ENCODE measurements around the gene FAM204A. TPM values are rescaled to one million over a fixed set of nuclear protein-coding genes. Genes with fewer than 3 reads are reported as not detected.

Gene FAM204A
- total and polyA plus RNA-seq, 2 donors, result 63.2 to 68.7 TPM

- DNase-seq (ENCODE audit: low read depth in 6 of 9, low spot score in 9 of 9), result no peak
- Histone ChIP-seq H3K36me3 (ENCODE audit: control insufficient read depth in 2 of 2, insufficient read depth in 2 of 2, low read length in 1 of 2) (no peaks in the 10 kb centered on the region), H3K27me3 (ENCODE audit: control insufficient read depth in 2 of 2, insufficient read depth in 1 of 2, low read length in 1 of 2) (peaks cover 0 to 2% of the 10 kb centered on the region in 2 donors), H3K9me3 (ENCODE audit: control insufficient read depth in 2 of 2, insufficient read depth in 1 of 2, low read length in 1 of 2) (peaks cover 0 to 5% of the 10 kb centered on the region in 2 donors), H3K4me1 (ENCODE audit: control insufficient read depth in 2 of 2, insufficient read depth in 2 of 2, low read length in 2 of 2) (no peaks in the 10 kb centered on the region), H3K27ac (ENCODE audit: low read depth in 1 of 2, low read length in 1 of 2) (no peak overlapping the region), H3K4me3 (ENCODE audit: low read length in 2 of 2) (no peak overlapping the region)
- 95% methylated on average over 2 of the region's 2 CpGs for WGBS
Observed at GRCh38 chr10:118277871-118278270, 64.3 kb downstream of the FAM204A start.

GRCh38 chr10:118276727-118277126 lies 65.4 kb downstream of the FAM204A start:
- H3K27ac ChIP-seq (ENCODE audit: low read depth in 1 of 2, low read length in 1 of 2), result no peak overlapping the region
- H3K9me3 ChIP-seq (ENCODE audit: control insufficient read depth in 2 of 2, insufficient read depth in 1 of 2, low read length in 1 of 2), result peaks cover 0 to 5% of the 10 kb centered on the region in 2 donors
- H3K4me1 ChIP-seq (ENCODE audit: control insufficient read depth in 2 of 2, insufficient read depth in 2 of 2, low read length in 2 of 2), result no peaks in the 10 kb centered on the region
- DNase-seq (ENCODE audit: low read depth in 6 of 9, low spot score in 9 of 9), result no peak
- 83% methylated on average over 2 of the region's 2 CpGs for WGBS
- H3K36me3 ChIP-seq (ENCODE audit: control insufficient read depth in 2 of 2, insufficient read depth in 2 of 2, low read length in 1 of 2), result no peaks in the 10 kb centered on the region
- peaks cover 0 to 12% of the 10 kb centered on the region in 2 donors for H3K27me3 ChIP-seq (ENCODE audit: control insufficient read depth in 2 of 2, insufficient read depth in 1 of 2, low read length in 1 of 2)
- no peak overlapping the region for H3K4me3 ChIP-seq (ENCODE audit: low read length in 2 of 2)

- DNase-seq (ENCODE audit: low read depth in 6 of 9, low spot score in 9 of 9), result no peak
- H3K27ac ChIP-seq (ENCODE audit: low read depth in 1 of 2, low read length in 1 of 2), result no peak overlapping the region
Observed at GRCh38 chr10:118276204-118276603, 65.9 kb downstream of the FAM204A start.

GRCh38 chr10:118273662-118274061 lies 68.5 kb downstream of the FAM204A start:
- H3K4me1 ChIP-seq (ENCODE audit: control insufficient read depth in 2 of 2, insufficient read depth in 2 of 2, low read length in 2 of 2), result no peaks in the 10 kb centered on the region

More at GRCh38 chr10:118276204-118276603, 65.9 kb downstream of the FAM204A start:
- no peak overlapping the region for H3K4me3 ChIP-seq (ENCODE audit: low read length in 2 of 2)
- peaks cover 0 to 5% of the 10 kb centered on the region in 2 donors for H3K9me3 ChIP-seq (ENCODE audit: control insufficient read depth in 2 of 2, insufficient read depth in 1 of 2, low read length in 1 of 2)
- no peaks in the 10 kb centered on the region for H3K36me3 ChIP-seq (ENCODE audit: control insufficient read depth in 2 of 2, insufficient read depth in 2 of 2, low read length in 1 of 2)
- H3K4me1 ChIP-seq (ENCODE audit: control insufficient read depth in 2 of 2, insufficient read depth in 2 of 2, low read length in 2 of 2), result no peaks in the 10 kb centered on the region
- peaks cover 0 to 17% of the 10 kb centered on the region in 2 donors for H3K27me3 ChIP-seq (ENCODE audit: control insufficient read depth in 2 of 2, insufficient read depth in 1 of 2, low read length in 1 of 2)

DNA sequence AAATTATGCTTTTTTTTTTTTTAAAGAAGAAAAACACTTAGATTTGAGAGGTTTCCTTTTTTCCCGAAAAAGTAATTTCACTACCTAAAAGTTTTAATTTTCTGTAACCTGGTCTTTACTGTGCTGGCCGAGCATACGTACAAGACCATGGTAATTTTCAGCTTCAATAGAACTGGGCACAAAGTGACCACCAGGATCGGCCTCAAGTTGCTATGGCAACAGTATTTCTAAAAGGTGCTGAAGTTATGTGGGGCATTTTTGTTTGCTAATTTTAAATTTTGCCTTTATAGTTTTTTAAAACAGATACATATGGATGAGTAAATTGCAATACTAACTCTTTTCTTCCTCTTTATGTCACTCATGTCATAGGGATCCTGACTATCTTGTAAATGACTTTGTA lies 69.4 kb downstream of the FAM204A start:
- Histone ChIP-seq H3K4me1 (ENCODE audit: control insufficient read depth in 2 of 2, insufficient read depth in 2 of 2, low read length in 2 of 2) (no peaks in the 10 kb centered on the region), H3K27me3 (ENCODE audit: control insufficient read depth in 2 of 2, insufficient read depth in 1 of 2, low read length in 1 of 2) (peaks cover 0 to 21% of the 10 kb centered on the region in 2 donors), H3K4me3 (ENCODE audit: low read length in 2 of 2) (no peak overlapping the region), H3K9me3 (ENCODE audit: control insufficient read depth in 2 of 2, insufficient read depth in 1 of 2, low read length in 1 of 2) (peaks cover 0 to under 1% of the 10 kb centered on the region in 2 donors), H3K27ac (ENCODE audit: low read depth in 1 of 2, low read length in 1 of 2) (no peak overlapping the region), H3K36me3 (ENCODE audit: control insufficient read depth in 2 of 2, insufficient read depth in 2 of 2, low read length in 1 of 2) (no peaks in the 10 kb centered on the region)
- 75% methylated on average over 4 of the region's 4 CpGs for WGBS
- no peak for DNase-seq (ENCODE audit: low read depth in 6 of 9, low spot score in 9 of 9)

More at GRCh38 chr10:118273662-118274061, 68.5 kb downstream of the FAM204A start:
- Histone ChIP-seq H3K9me3 (ENCODE audit: control insufficient read depth in 2 of 2, insufficient read depth in 1 of 2, low read length in 1 of 2) (peaks cover 0 to 5% of the 10 kb centered on the region in 2 donors), H3K4me3 (ENCODE audit: low read length in 2 of 2) (no peak overlapping the region), H3K27me3 (ENCODE audit: control insufficient read depth in 2 of 2, insufficient read depth in 1 of 2, low read length in 1 of 2) (peaks cover 0 to 21% of the 10 kb centered on the region in 2 donors), H3K36me3 (ENCODE audit: control insufficient read depth in 2 of 2, insufficient read depth in 2 of 2, low read length in 1 of 2) (no peaks in the 10 kb centered on the region), H3K27ac (ENCODE audit: low read depth in 1 of 2, low read length in 1 of 2) (no peak overlapping the region)
- no peak for DNase-seq (ENCODE audit: low read depth in 6 of 9, low spot score in 9 of 9)
- WGBS, result 52% methylated on average over 1 of the region's 1 CpG

- 15% methylated on average over 16 of the region's 16 CpGs for WGBS
- Histone ChIP-seq H3K36me3 (ENCODE audit: control insufficient read depth in 2 of 2, insufficient read depth in 2 of 2, low read length in 1 of 2) (no peaks in the 10 kb centered on the region), H3K27ac (ENCODE audit: low read depth in 1 of 2, low read length in 1 of 2) (no peak overlapping the region), H3K4me1 (ENCODE audit: control insufficient read depth in 2 of 2, insufficient read depth in 2 of 2, low read length in 2 of 2) (no peaks in the 10 kb centered on the region), H3K4me3 (ENCODE audit: low read length in 2 of 2) (no peak overlapping the region), H3K27me3 (ENCODE audit: control insufficient read depth in 2 of 2, insufficient read depth in 1 of 2, low read length in 1 of 2) (peaks cover 0 to 21% of the 10 kb centered on the region in 2 donors), H3K9me3 (ENCODE audit: control insufficient read depth in 2 of 2, insufficient read depth in 1 of 2, low read length in 1 of 2) (no peaks in the 10 kb centered on the region)
- no peak for DNase-seq (ENCODE audit: low read depth in 6 of 9, low spot score in 9 of 9)
Observed at GRCh38 chr10:118272149-118272721, 69.9 kb downstream of the FAM204A start.

DNA sequence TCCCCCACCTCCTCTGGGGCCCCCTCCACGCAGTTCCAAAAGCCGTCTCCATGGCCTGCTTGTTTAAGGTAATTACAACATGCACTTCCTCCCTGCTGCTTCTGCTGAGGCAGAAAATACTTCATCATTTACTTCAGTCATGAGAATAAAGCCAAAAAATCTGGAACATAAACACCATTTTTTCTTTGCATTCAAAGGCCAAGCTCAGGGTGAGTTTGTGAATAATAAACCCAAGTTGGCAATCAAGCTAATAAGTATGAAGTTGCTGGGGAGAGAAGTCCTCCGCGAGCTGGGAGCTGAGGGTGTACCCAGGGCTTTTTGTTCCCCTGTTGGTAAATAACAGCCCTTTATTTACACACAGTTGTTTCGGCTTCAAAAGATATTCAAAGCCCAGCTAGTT lies 70.5 kb downstream of the FAM204A start:
- H3K27me3 ChIP-seq (ENCODE audit: control insufficient read depth in 2 of 2, insufficient read depth in 1 of 2, low read length in 1 of 2), result peaks cover 0 to 21% of the 10 kb centered on the region in 2 donors
- no peak overlapping the region for H3K27ac ChIP-seq (ENCODE audit: low read depth in 1 of 2, low read length in 1 of 2)
- DNase-seq (ENCODE audit: low read depth in 6 of 9, low spot score in 9 of 9), result no peak
- H3K4me1 ChIP-seq (ENCODE audit: control insufficient read depth in 2 of 2, insufficient read depth in 2 of 2, low read length in 2 of 2), result no peaks in the 10 kb centered on the region
- no peaks in the 10 kb centered on the region for H3K36me3 ChIP-seq (ENCODE audit: control insufficient read depth in 2 of 2, insufficient read depth in 2 of 2, low read length in 1 of 2)
- 27% methylated on average over 5 of the region's 5 CpGs for WGBS
- H3K9me3 ChIP-seq (ENCODE audit: control insufficient read depth in 2 of 2, insufficient read depth in 1 of 2, low read length in 1 of 2), result no peaks in the 10 kb centered on the region
- no peak overlapping the region for H3K4me3 ChIP-seq (ENCODE audit: low read length in 2 of 2)

DNA sequence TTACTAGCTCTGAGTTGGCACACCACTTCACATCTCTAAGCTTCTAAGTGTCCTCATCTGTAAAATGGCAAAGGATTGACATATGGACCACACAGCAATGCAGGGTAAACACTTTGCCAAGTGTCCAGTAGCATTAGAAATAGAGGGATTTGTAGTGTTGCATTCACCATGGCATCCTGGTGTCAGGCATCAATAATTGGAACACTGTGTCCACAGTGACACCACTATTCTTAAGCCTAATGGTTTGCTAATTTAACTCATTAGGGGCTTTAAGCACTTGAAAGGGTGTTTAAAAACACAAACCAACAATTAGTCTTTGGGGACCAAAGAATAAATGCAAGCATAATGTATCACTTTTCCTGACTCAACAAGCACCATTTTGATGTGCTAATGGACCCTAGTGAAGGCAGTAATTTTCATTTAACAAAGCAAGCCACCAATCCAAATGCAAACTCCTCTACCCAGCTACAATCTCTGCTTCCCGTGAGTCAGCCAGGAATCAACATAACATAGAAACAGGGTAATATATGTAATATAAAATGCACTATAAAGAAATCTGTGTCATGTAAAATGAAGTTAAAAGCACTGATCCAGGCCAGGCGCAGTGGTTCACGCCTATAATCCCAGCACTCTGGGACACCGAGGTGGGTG lies 75.9 kb downstream of the FAM204A start:
- Histone ChIP-seq H3K36me3 (ENCODE audit: control insufficient read depth in 2 of 2, insufficient read depth in 2 of 2, low read length in 1 of 2) (no peaks in the 10 kb centered on the region), H3K4me3 (ENCODE audit: low read length in 2 of 2) (no peak overlapping the region), H3K9me3 (ENCODE audit: control insufficient read depth in 2 of 2, insufficient read depth in 1 of 2, low read length in 1 of 2) (no peaks in the 10 kb centered on the region), H3K27ac (ENCODE audit: low read depth in 1 of 2, low read length in 1 of 2) (no peak overlapping the region), H3K4me1 (ENCODE audit: control insufficient read depth in 2 of 2, insufficient read depth in 2 of 2, low read length in 2 of 2) (no peaks in the 10 kb centered on the region), H3K27me3 (ENCODE audit: control insufficient read depth in 2 of 2, insufficient read depth in 1 of 2, low read length in 1 of 2) (peaks cover 0 to 6% of the 10 kb centered on the region in 2 donors)
- WGBS, result 73% methylated on average over 4 of the region's 4 CpGs
- no peak for DNase-seq (ENCODE audit: low read depth in 6 of 9, low spot score in 9 of 9)

DNA sequence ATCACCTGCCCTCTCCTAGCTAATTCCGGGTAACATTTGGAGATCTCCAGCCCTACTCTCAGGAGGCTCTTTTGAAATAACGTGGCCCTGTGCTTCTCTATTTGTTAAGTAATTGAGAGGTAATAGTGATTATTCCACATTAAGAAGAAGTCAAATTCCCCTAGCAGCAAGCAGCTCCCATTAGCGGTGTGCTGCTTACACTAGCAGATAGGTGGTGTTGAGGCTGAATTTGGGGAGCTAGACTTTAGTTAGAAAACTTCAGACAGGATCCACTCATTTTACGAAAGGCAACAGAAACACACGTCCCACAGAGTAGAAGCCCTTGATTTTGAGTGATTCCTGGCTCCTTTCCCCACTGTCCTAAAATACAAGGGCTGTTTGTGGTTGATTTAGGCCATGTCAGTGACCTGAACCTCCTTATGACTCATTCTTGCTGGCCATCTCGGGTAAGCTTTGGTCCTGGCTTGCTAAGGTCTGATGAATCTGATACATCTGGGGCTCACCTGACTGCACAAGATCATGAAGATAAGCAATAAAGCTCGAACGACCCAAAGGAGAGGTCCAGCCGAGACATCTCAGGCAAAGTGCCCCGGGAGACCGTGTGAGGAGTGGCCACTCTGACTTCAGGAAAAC lies 77.2 kb downstream of the FAM204A start:
- DNase-seq (ENCODE audit: low read depth in 6 of 9, low spot score in 9 of 9), result no peak
- 72% methylated on average over 11 of the region's 11 CpGs for WGBS
- H3K27ac ChIP-seq (ENCODE audit: low read depth in 1 of 2, low read length in 1 of 2), result no peak overlapping the region
- no peak overlapping the region for H3K4me3 ChIP-seq (ENCODE audit: low read length in 2 of 2)
- no peaks in the 10 kb centered on the region for H3K36me3 ChIP-seq (ENCODE audit: control insufficient read depth in 2 of 2, insufficient read depth in 2 of 2, low read length in 1 of 2)
- no peaks in the 10 kb centered on the region for H3K9me3 ChIP-seq (ENCODE audit: control insufficient read depth in 2 of 2, insufficient read depth in 1 of 2, low read length in 1 of 2)
- H3K4me1 ChIP-seq (ENCODE audit: control insufficient read depth in 2 of 2, insufficient read depth in 2 of 2, low read length in 2 of 2), result no peaks in the 10 kb centered on the region
- peaks cover 0 to 2% of the 10 kb centered on the region in 2 donors for H3K27me3 ChIP-seq (ENCODE audit: control insufficient read depth in 2 of 2, insufficient read depth in 1 of 2, low read length in 1 of 2)
